ENCODE measurements around the gene SLC12A7. TPM values are rescaled to one million over a fixed set of nuclear protein-coding genes. Genes with fewer than 3 reads are reported as not detected.
A peak's percentile ranks its signal among the peaks of the same experiment; 100 is the strongest.

The SLC12A7 gene
- total and polyA plus RNA-seq, 3 donors from 2014 or later, result 73.2 to 212 (median 168) TPM

DNA sequence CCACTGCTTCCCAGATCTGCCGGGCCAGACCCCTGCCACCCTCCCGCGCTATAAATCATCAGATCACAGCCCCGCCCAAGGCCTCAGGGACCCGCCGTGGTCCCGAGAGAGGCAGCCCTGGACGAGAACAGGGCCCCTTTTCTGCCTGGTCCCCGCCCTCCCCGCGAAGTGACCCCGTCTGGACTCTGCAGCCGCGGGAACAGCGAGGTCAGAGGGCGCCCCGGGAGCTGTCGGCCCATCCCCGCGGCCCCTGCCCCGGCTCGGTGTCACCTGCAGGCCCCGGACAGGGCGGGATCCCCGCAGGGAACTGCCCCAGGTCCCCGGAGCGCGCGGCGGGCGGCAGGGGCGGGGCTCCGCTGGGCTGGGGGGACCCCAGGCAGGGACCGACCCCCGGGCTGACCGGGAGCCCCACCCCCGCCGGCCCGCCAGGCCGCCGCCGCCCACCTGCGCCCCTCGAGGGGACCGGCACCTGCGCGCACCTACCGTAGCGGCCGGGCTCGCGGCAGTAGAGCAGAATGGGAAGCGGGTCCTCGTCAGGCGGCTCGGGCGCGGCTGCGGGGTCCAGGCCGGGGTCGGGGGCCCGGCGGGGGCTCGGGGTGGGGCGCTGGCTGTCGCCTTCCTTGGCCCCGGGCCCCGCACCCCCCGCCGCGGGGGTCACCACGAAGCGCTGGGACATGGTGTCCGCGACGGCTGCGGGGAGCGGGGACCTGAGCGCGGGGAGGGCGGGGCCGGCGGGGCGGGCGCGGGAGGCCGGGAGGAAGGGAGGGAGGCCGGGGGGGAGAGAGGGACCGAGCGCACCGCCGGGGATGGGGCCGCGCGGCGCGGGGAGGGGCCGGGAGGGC lies 43.5 kb upstream of the SLC12A7 start:
- Histone ChIP-seq H3K9me3 (no peaks in the 10 kb centered on the region), H3K27me3 (no peaks in the 10 kb centered on the region), H3K36me3 (ENCODE audit: low read depth, missing control alignments) (no peaks in the 10 kb centered on the region), H3K4me3 (peak overlapping the region; percentile 39 to 59), H3K4me1 (peaks cover 14% of the 10 kb centered on the region), H3K27ac (peak overlapping the region; percentile 19 to 65)
- WGBS, 2 donors, result 3% methylated on average over 45 of the region's 98 CpGs; no CpG with 5 or more reads in 1 of the 2 donors
- no peak for DNase-seq
- no peak for TF ChIP-seq POLR2A (IDR thresholded peaks at IDR 0.05)
- TF ChIP-seq, protein P1, sequence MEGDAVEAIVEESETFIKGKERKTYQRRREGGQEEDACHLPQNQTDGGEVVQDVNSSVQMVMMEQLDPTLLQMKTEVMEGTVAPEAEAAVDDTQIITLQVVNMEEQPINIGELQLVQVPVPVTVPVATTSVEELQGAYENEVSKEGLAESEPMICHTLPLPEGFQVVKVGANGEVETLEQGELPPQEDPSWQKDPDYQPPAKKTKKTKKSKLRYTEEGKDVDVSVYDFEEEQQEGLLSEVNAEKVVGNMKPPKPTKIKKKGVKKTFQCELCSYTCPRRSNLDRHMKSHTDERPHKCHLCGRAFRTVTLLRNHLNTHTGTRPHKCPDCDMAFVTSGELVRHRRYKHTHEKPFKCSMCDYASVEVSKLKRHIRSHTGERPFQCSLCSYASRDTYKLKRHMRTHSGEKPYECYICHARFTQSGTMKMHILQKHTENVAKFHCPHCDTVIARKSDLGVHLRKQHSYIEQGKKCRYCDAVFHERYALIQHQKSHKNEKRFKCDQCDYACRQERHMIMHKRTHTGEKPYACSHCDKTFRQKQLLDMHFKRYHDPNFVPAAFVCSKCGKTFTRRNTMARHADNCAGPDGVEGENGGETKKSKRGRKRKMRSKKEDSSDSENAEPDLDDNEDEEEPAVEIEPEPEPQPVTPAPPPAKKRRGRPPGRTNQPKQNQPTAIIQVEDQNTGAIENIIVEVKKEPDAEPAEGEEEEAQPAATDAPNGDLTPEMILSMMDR (IDR thresholded peaks at IDR 0.05), result no peak
- intact Hi-C loops (cut with DNase I; ENCODE audit: low total_unique reads), result no loop called here

DNA sequence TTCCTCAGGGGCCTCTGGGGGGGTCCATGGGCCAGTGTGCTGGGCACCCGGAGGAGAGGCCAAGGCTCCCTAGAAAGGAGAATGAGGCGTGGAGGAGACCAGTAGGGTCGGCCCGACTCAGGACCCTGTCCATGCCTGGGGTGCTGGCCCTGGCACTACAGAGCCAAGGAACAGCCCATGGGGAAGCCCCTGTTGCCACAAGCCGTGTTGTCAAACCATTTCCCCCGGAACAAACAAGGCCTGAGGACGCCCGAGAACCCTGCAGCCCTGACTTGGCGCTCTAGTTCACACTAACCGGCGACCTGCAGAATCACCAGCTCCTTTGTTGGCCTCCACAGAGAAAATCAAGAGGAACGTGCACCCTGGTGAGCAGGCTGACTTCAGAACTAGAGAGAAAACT lies 41.6 kb upstream of the SLC12A7 start:
- peaks cover 11% of the 10 kb centered on the region for H3K4me1 ChIP-seq
- 57 to 83% methylated on average over 9 to 12 of the region's 12 CpGs for WGBS, 2 donors
- DNase-seq, result no peak
- H3K27ac ChIP-seq, result no peak overlapping the region
- TF ChIP-seq, protein P1 (IDR thresholded peaks at IDR 0.05), result no peak
- TF ChIP-seq POLR2A (IDR thresholded peaks at IDR 0.05), result no peak
- no peak overlapping the region for H3K4me3 ChIP-seq
- no peaks in the 10 kb centered on the region for H3K9me3 ChIP-seq
- H3K36me3 ChIP-seq (ENCODE audit: low read depth, missing control alignments), result no peaks in the 10 kb centered on the region
- intact Hi-C loops (cut with DNase I; ENCODE audit: low total_unique reads), result no loop called here
- H3K27me3 ChIP-seq, result no peaks in the 10 kb centered on the region

DNA sequence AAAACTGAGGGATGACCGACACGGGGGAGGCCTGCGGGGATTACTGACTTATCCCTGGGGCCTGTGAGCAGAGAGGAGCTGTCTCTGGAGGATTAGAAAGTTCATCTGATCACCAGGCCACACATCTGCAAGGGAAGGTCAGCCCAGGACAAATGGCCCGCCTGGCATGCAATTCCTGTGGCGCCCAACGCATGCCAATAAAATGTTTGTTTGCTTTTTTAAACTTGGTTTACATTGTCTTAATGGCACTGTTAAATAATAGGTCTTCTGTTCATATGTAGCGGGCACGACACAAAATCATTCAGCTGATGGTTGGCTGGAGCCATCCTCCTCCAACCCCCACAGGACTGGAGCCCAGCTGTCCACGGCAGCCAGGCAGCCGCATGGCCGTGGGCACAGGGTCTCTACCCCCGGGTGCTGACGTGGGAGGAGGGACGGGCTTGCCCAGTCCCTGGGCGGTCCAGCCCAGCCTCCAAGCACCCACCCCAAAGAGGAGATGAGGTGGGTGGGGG lies 41.0 kb upstream of the SLC12A7 start:
- no peak for DNase-seq
- H3K36me3 ChIP-seq (ENCODE audit: low read depth, missing control alignments), result no peaks in the 10 kb centered on the region
- WGBS, 2 donors, result 59 to 92% methylated on average over 13 to 15 of the region's 15 CpGs
- no peaks in the 10 kb centered on the region for H3K27me3 ChIP-seq
- TF ChIP-seq POLR2A (IDR thresholded peaks at IDR 0.05), result no peak
- TF ChIP-seq, protein P1 (IDR thresholded peaks at IDR 0.05), result no peak
- no peaks in the 10 kb centered on the region for H3K9me3 ChIP-seq
- no peak overlapping the region for H3K4me3 ChIP-seq
- intact Hi-C loops (cut with DNase I; ENCODE audit: low total_unique reads), result no loop called here
- no peak overlapping the region for H3K27ac ChIP-seq
- peaks cover 11% of the 10 kb centered on the region for H3K4me1 ChIP-seq

DNA sequence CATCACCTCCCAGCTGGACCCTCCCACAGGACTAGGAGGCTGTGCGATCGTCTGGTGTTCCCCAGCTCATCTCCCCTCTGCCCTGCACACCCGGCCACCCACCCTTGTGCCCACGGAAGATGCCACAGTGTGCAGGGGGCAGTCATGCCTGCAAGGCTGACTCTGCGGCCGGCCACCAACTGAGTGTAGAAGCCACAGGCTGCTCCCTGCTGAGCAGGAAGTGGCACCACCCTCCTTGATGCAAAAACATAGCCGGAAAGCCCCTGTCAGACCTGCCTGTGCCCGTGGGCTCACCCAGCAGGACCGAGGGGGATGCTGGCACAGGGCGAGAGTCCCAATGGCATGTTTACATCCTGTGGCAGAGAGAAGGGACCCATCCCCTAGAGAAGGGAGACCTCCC lies 40.3 kb upstream of the SLC12A7 start:
- DNase-seq, result no peak
- no peaks in the 10 kb centered on the region for H3K27me3 ChIP-seq
- no peak overlapping the region for H3K27ac ChIP-seq
- H3K36me3 ChIP-seq (ENCODE audit: low read depth, missing control alignments), result no peaks in the 10 kb centered on the region
- TF ChIP-seq, protein P1 (IDR thresholded peaks at IDR 0.05), result no peak
- TF ChIP-seq POLR2A (IDR thresholded peaks at IDR 0.05), result no peak
- intact Hi-C loops (cut with DNase I; ENCODE audit: low total_unique reads), result no loop called here
- WGBS, 2 donors, result 74 to 100% methylated on average over 1 to 10 of the region's 10 CpGs
- no peaks in the 10 kb centered on the region for H3K9me3 ChIP-seq
- H3K4me3 ChIP-seq, result no peak overlapping the region
- H3K4me1 ChIP-seq, result peaks cover 11% of the 10 kb centered on the region

Data from testis (tissue), 3 donors.